ENCODE data around the gene IFT81. TPM values are rescaled to one million over a fixed set of nuclear protein-coding genes. Genes with fewer than 3 reads are reported as not detected.

The IFT81 gene
- total and polyA plus RNA-seq, 2 of the 13 experiments (the other 11 are each of a cell fraction or from before 2014, with no cell fraction given): 4.2 to 13.0 TPM

DNA sequence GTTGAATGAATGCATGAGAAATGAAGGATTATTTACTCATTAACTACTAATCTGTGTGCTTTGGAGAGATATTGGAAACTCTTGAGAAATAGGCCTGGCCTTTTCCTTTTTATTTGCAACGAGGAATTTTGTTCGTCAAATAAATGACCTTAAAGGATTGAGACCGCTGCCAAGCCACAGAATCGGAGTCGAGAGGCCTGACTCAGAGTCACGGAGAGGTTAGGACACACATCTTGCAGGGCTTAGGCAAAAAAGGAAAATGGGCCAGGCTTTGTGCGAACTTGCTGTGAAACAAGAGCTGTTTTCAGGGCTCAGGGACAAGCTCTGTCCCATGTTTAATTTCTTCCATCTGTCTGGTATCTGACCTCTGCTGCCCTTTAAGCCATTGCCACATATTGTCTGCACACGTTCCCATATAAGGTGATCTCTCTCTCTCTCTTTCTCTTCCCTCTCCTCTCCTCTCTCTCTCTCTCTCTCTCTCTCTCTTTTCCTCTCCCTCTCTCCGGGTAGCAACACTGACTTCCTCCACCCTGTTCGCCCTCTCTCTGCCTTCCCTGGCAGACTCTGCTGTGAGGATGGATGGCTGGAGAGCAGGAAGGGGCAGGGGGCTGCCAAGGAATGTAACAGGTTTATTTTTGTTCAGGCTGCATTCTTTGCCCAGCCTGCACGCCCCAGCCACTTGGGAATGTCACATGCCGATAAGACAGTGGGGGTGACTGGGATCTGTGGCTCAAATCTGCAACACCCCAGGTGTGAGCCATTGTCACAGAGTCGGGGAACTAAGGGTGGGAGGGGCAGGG is 14.9 kb upstream of the IFT81 start (continued):
- TF ChIP-seq THAP8 (CRISPR knock-in tag; IDR thresholded peaks at IDR 0.05; ENCODE audit: borderline replicate concordance): no peak
- no peak for TF ChIP-seq ZFP37 (CRISPR knock-in tag; IDR thresholded peaks at IDR 0.05; ENCODE audit: borderline replicate concordance)
- TF ChIP-seq HOMEZ (CRISPR knock-in tag; IDR thresholded peaks at IDR 0.05; ENCODE audit: low read depth): no peak
- 0 out of 2 replicates have a peak, but pooled peaks have one; percentile 54 for TF ChIP-seq ZSCAN30 (CRISPR knock-in tag; IDR thresholded peaks at IDR 0.05)
- peak; percentile 69; the same call in 1 of the 2 replicates for TF ChIP-seq FOXK1 (CRISPR knock-in tag; IDR thresholded peaks at IDR 0.05; ENCODE audit: borderline replicate concordance, low read depth)
- TF ChIP-seq ZFP36L2 (CRISPR knock-in tag; IDR thresholded peaks at IDR 0.05): no peak
- TF ChIP-seq HOXD1 (CRISPR knock-in tag; IDR thresholded peaks at IDR 0.05): no peak
- TF ChIP-seq, protein P1, sequence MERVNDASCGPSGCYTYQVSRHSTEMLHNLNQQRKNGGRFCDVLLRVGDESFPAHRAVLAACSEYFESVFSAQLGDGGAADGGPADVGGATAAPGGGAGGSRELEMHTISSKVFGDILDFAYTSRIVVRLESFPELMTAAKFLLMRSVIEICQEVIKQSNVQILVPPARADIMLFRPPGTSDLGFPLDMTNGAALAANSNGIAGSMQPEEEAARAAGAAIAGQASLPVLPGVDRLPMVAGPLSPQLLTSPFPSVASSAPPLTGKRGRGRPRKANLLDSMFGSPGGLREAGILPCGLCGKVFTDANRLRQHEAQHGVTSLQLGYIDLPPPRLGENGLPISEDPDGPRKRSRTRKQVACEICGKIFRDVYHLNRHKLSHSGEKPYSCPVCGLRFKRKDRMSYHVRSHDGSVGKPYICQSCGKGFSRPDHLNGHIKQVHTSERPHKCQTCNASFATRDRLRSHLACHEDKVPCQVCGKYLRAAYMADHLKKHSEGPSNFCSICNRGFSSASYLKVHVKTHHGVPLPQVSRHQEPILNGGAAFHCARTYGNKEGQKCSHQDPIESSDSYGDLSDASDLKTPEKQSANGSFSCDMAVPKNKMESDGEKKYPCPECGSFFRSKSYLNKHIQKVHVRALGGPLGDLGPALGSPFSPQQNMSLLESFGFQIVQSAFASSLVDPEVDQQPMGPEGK (CRISPR knock-in tag; IDR thresholded peaks at IDR 0.05): peak; percentile 43
- no peak for TF ChIP-seq U2AF2 (IDR thresholded peaks at IDR 0.05; ENCODE audit: low read depth, low read length)
- TF ChIP-seq, protein P2, sequence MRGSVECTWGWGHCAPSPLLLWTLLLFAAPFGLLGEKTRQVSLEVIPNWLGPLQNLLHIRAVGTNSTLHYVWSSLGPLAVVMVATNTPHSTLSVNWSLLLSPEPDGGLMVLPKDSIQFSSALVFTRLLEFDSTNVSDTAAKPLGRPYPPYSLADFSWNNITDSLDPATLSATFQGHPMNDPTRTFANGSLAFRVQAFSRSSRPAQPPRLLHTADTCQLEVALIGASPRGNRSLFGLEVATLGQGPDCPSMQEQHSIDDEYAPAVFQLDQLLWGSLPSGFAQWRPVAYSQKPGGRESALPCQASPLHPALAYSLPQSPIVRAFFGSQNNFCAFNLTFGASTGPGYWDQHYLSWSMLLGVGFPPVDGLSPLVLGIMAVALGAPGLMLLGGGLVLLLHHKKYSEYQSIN (CRISPR knock-in tag; IDR thresholded peaks at IDR 0.05; ENCODE audit: borderline replicate concordance): no peak
- TF ChIP-seq ZNF776 (CRISPR knock-in tag; IDR thresholded peaks at IDR 0.05): no peak
- TF ChIP-seq, protein P3, sequence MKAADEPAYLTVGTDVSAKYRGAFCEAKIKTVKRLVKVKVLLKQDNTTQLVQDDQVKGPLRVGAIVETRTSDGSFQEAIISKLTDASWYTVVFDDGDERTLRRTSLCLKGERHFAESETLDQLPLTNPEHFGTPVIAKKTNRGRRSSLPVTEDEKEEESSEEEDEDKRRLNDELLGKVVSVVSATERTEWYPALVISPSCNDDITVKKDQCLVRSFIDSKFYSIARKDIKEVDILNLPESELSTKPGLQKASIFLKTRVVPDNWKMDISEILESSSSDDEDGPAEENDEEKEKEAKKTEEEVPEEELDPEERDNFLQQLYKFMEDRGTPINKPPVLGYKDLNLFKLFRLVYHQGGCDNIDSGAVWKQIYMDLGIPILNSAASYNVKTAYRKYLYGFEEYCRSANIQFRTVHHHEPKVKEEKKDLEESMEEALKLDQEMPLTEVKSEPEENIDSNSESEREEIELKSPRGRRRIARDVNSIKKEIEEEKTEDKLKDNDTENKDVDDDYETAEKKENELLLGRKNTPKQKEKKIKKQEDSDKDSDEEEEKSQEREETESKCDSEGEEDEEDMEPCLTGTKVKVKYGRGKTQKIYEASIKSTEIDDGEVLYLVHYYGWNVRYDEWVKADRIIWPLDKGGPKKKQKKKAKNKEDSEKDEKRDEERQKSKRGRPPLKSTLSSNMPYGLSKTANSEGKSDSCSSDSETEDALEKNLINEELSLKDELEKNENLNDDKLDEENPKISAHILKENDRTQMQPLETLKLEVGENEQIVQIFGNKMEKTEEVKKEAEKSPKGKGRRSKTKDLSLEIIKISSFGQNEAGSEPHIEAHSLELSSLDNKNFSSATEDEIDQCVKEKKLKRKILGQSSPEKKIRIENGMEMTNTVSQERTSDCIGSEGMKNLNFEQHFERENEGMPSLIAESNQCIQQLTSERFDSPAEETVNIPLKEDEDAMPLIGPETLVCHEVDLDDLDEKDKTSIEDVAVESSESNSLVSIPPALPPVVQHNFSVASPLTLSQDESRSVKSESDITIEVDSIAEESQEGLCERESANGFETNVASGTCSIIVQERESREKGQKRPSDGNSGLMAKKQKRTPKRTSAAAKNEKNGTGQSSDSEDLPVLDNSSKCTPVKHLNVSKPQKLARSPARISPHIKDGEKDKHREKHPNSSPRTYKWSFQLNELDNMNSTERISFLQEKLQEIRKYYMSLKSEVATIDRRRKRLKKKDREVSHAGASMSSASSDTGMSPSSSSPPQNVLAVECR (CRISPR knock-in tag; IDR thresholded peaks at IDR 0.05; ENCODE audit: borderline replicate concordance): no peak
- TF ChIP-seq TP53 (CRISPR knock-in tag; conservative IDR thresholded peaks at IDR 0.05): no peak
- TF ChIP-seq CSRNP2 (CRISPR knock-in tag; conservative IDR thresholded peaks at IDR 0.05; ENCODE audit: low read depth): no peak
- no peak for TF ChIP-seq ZMYM2 (CRISPR knock-in tag; IDR thresholded peaks at IDR 0.05)
- TF ChIP-seq ZNF773 (CRISPR knock-in tag; IDR thresholded peaks at IDR 0.05; ENCODE audit: borderline replicate concordance): no peak
- TF ChIP-seq MEIS2 (CRISPR knock-in tag; IDR thresholded peaks at IDR 0.05): peak; percentile 31; the same call in 1 of the 2 replicates

All from HepG2 (cell line).